ENCODE data around the gene CCDC157.

CCDC157 gene

GRCh38 chr22:30326706-30327362 is 30.0 kb upstream of the CCDC157 start, which contains the start of gene TBC1D10A (continued):
- TF ChIP-seq ZNF558 (tag by site-specific recombination; IDR thresholded peaks at IDR 0.05), result no peak
- TF ChIP-seq, protein P1, sequence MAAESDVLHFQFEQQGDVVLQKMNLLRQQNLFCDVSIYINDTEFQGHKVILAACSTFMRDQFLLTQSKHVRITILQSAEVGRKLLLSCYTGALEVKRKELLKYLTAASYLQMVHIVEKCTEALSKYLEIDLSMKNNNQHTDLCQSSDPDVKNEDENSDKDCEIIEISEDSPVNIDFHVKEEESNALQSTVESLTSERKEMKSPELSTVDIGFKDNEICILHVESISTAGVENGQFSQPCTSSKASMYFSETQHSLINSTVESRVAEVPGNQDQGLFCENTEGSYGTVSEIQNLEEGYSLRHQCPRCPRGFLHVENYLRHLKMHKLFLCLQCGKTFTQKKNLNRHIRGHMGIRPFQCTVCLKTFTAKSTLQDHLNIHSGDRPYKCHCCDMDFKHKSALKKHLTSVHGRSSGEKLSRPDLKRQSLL (tag by site-specific recombination; IDR thresholded peaks at IDR 0.05), result no peak
- no peak for TF ChIP-seq ZNF510 (tag by site-specific recombination; IDR thresholded peaks at IDR 0.05; ENCODE audit: insufficient replicate concordance)
- TF ChIP-seq BCL11A (tag by site-specific recombination; IDR thresholded peaks at IDR 0.05; ENCODE audit: low read depth), result no peak
- no peak for TF ChIP-seq WT1 (tag by site-specific recombination; IDR thresholded peaks at IDR 0.05)
- TF ChIP-seq ZNF791 (tag by site-specific recombination; IDR thresholded peaks at IDR 0.05), result no peak
- TF ChIP-seq, protein P2, sequence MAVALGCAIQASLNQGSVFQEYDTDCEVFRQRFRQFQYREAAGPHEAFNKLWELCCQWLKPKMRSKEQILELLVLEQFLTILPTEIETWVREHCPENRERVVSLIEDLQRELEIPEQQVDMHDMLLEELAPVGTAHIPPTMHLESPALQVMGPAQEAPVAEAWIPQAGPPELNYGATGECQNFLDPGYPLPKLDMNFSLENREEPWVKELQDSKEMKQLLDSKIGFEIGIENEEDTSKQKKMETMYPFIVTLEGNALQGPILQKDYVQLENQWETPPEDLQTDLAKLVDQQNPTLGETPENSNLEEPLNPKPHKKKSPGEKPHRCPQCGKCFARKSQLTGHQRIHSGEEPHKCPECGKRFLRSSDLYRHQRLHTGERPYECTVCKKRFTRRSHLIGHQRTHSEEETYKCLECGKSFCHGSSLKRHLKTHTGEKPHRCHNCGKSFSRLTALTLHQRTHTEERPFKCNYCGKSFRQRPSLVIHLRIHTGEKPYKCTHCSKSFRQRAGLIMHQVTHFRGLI (tag by site-specific recombination; IDR thresholded peaks at IDR 0.05), result no peak
- TF ChIP-seq ZNF280C (tag by site-specific recombination; IDR thresholded peaks at IDR 0.05), result no peak
- TF ChIP-seq KLF8 (tag by site-specific recombination; IDR thresholded peaks at IDR 0.05), result peak; percentile 5; the same call in 1 of the 2 replicates
- TF ChIP-seq, protein P3, sequence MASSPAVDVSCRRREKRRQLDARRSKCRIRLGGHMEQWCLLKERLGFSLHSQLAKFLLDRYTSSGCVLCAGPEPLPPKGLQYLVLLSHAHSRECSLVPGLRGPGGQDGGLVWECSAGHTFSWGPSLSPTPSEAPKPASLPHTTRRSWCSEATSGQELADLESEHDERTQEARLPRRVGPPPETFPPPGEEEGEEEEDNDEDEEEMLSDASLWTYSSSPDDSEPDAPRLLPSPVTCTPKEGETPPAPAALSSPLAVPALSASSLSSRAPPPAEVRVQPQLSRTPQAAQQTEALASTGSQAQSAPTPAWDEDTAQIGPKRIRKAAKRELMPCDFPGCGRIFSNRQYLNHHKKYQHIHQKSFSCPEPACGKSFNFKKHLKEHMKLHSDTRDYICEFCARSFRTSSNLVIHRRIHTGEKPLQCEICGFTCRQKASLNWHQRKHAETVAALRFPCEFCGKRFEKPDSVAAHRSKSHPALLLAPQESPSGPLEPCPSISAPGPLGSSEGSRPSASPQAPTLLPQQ (tag by site-specific recombination; IDR thresholded peaks at IDR 0.05), result no peak
- TF ChIP-seq, protein P4, sequence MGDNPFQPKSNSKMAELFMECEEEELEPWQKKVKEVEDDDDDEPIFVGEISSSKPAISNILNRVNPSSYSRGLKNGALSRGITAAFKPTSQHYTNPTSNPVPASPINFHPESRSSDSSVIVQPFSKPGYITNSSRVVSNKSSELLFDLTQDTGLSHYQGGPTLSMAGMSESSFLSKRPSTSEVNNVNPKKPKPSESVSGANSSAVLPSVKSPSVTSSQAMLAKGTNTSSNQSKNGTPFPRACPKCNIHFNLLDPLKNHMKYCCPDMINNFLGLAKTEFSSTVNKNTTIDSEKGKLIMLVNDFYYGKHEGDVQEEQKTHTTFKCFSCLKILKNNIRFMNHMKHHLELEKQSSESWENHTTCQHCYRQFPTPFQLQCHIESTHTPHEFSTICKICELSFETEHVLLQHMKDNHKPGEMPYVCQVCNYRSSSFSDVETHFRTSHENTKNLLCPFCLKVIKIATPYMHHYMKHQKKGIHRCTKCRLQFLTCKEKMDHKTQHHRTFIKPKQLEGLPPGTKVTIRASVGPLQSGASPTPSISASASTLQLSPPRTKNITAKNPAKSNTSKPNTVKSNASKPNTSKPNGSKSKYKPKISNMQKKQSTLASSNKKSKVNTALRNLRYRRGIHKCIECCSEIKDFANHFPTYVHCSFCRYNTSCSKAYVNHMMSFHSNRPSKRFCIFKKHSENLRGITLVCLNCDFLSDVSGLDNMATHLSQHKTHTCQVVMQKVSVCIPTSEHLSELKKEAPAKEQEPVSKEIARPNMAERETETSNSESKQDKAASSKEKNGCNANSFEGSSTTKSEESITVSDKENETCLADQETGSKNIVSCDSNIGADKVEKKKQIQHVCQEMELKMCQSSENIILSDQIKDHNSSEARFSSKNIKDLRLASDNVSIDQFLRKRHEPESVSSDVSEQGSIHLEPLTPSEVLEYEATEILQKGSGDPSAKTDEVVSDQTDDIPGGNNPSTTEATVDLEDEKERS (tag by site-specific recombination; IDR thresholded peaks at IDR 0.05), result no peak
- no peak for TF ChIP-seq ZSCAN4 (tag by site-specific recombination; IDR thresholded peaks at IDR 0.05)
- TF ChIP-seq SALL2 (tag by site-specific recombination; IDR thresholded peaks at IDR 0.05; ENCODE audit: borderline replicate concordance), result no peak
- TF ChIP-seq ZNF335 (tag by site-specific recombination; conservative IDR thresholded peaks at IDR 0.05), result peak; percentile 85
- TF ChIP-seq, protein P5, sequence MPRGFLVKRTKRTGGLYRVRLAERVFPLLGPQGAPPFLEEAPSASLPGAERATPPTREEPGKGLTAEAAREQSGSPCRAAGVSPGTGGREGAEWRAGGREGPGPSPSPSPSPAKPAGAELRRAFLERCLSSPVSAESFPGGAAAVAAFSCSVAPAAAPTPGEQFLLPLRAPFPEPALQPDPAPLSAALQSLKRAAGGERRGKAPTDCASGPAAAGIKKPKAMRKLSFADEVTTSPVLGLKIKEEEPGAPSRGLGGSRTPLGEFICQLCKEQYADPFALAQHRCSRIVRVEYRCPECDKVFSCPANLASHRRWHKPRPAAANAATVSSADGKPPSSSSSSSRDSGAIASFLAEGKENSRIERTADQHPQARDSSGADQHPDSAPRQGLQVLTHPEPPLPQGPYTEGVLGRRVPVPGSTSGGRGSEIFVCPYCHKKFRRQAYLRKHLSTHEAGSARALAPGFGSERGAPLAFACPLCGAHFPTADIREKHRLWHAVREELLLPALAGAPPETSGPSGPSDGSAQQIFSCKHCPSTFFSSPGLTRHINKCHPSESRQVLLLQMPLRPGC (tag by site-specific recombination; IDR thresholded peaks at IDR 0.05), result peak; percentile 34; the same call in 1 of the 2 replicates
- TF ChIP-seq SP2 (tag by site-specific recombination; IDR thresholded peaks at IDR 0.05), result peak; percentile 70
- TF ChIP-seq ZNF747 (tag by site-specific recombination; IDR thresholded peaks at IDR 0.05), result no peak
- TF ChIP-seq ZNF140 (tag by site-specific recombination; IDR thresholded peaks at IDR 0.05), result no peak
- TF ChIP-seq ZNF23 (tag by site-specific recombination; IDR thresholded peaks at IDR 0.05; ENCODE audit: borderline replicate concordance), result no peak
- TF ChIP-seq, protein P6, sequence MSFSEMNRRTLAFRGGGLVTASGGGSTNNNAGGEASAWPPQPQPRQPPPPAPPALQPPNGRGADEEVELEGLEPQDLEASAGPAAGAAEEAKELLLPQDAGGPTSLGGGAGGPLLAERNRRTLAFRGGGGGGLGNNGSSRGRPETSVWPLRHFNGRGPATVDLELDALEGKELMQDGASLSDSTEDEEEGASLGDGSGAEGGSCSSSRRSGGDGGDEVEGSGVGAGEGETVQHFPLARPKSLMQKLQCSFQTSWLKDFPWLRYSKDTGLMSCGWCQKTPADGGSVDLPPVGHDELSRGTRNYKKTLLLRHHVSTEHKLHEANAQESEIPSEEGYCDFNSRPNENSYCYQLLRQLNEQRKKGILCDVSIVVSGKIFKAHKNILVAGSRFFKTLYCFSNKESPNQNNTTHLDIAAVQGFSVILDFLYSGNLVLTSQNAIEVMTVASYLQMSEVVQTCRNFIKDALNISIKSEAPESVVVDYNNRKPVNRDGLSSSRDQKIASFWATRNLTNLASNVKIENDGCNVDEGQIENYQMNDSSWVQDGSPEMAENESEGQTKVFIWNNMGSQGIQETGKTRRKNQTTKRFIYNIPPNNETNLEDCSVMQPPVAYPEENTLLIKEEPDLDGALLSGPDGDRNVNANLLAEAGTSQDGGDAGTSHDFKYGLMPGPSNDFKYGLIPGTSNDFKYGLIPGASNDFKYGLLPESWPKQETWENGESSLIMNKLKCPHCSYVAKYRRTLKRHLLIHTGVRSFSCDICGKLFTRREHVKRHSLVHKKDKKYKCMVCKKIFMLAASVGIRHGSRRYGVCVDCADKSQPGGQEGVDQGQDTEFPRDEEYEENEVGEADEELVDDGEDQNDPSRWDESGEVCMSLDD (tag by site-specific recombination; IDR thresholded peaks at IDR 0.05), result 0 out of 2 replicates have a peak, but pooled peaks have one; percentile 18
- TF ChIP-seq, protein P7, sequence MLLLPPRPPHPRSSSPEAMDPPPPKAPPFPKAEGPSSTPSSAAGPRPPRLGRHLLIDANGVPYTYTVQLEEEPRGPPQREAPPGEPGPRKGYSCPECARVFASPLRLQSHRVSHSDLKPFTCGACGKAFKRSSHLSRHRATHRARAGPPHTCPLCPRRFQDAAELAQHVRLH (tag by site-specific recombination; IDR thresholded peaks at IDR 0.05), result no peak
- no peak for TF ChIP-seq ZNF629 (tag by site-specific recombination; IDR thresholded peaks at IDR 0.05)
- TF ChIP-seq ZNF138 (tag by site-specific recombination; IDR thresholded peaks at IDR 0.05; ENCODE audit: borderline replicate concordance), result no peak
